ENCODE data around the gene RPL26. TPM values are rescaled to one million over a fixed set of nuclear protein-coding genes. Genes with fewer than 3 reads are reported as not detected.

The RPL26 gene
- total RNA-seq (1,000 to 10,000 TPM in 3 of 4 donors, 100 to 1,000 TPM in 1; 912 to 1,167 (median 1,065) TPM), polyA plus RNA-seq (2,058 TPM)
- long read RNA-seq, donor 1, transcript RPL26-214 (4 exons, 528 nt): major isoform, 159 of 170 reads
- long read RNA-seq, donor 1, transcript RPL26-209 (4 exons, 870 nt): minor isoform, 8 of 170 reads
- long read RNA-seq, donor 1, partial matches to known transcripts: 2 of 170 reads
- long read RNA-seq, donor 1, other reads (novel, unspliced or antisense): 0 of 170 reads
- long read RNA-seq, donor 2, transcript RPL26-214 (4 exons, 528 nt): major isoform, 217 of 231 reads
- long read RNA-seq, donor 2, partial matches to known transcripts: 4 of 231 reads
- long read RNA-seq, donor 2, other reads (novel, unspliced or antisense): 4 of 231 reads
- long read RNA-seq, donor 3, transcript RPL26-214 (4 exons, 528 nt): major isoform, 100 of 115 reads
- long read RNA-seq, donor 3, partial matches to known transcripts: 3 of 115 reads
- long read RNA-seq, donor 3, other reads (novel, unspliced or antisense): 4 of 115 reads
- long read RNA-seq, donor 4, transcript RPL26-214 (4 exons, 528 nt): major isoform, 167 of 178 reads
- long read RNA-seq, donor 4, partial matches to known transcripts: 5 of 178 reads
- long read RNA-seq, donor 4, other reads (novel, unspliced or antisense): 1 of 178 reads

- H3K27me3 ChIP-seq (ENCODE audit: control insufficient read depth, insufficient read depth): no peaks in the 10 kb centered on the region
- intact Hi-C loops (cut with DNase I): no loop called here
- H3K4me3 ChIP-seq (ENCODE audit: low read length): peak within 1 kb of the TSS; percentile 47
- peak within 1 kb of the TSS; percentile 73 for H3K27ac ChIP-seq (ENCODE audit: low read length)
- H3K9me3 ChIP-seq (ENCODE audit: control insufficient read depth, low read length): no peaks in the 10 kb centered on the region
- peak; percentile 95 to 98 (median 97) for DNase-seq
- ATAC-seq: peak; percentile 94 to 96
- peaks cover 6% of the 10 kb centered on the region for H3K4me1 ChIP-seq (ENCODE audit: control insufficient read depth, insufficient read depth, low read length)
- under 1% methylated on average over 55 of the region's 55 CpGs for WGBS
Measured at GRCh38 chr17:8383143-8383822, at the start of gene RPL26. Gene RPL26 (minus strand): TSS chr17:8383193. CDS start chr17:8382310, 883 bp downstream.

- H3K4me1 ChIP-seq (ENCODE audit: control insufficient read depth, insufficient read depth, low read length): no peaks in the 10 kb centered on the region
- intact Hi-C loops (cut with DNase I): no loop called here
- DNase-seq (peak; percentile 87 to 91 (median 90)), ATAC-seq (peak; percentile 55 to 77)
- no peak overlapping the region for H3K4me3 ChIP-seq (ENCODE audit: low read length)
- no peaks in the 10 kb centered on the region for H3K27me3 ChIP-seq (ENCODE audit: control insufficient read depth, insufficient read depth)
- no peaks in the 10 kb centered on the region for H3K9me3 ChIP-seq (ENCODE audit: control insufficient read depth, low read length)
- peak overlapping the region; percentile 80 for H3K27ac ChIP-seq (ENCODE audit: low read length)
- WGBS: 31% methylated on average over 7 of the region's 7 CpGs
Measured at GRCh38 chr17:8430966-8431365, 48.0 kb upstream of the RPL26 start.

DNA sequence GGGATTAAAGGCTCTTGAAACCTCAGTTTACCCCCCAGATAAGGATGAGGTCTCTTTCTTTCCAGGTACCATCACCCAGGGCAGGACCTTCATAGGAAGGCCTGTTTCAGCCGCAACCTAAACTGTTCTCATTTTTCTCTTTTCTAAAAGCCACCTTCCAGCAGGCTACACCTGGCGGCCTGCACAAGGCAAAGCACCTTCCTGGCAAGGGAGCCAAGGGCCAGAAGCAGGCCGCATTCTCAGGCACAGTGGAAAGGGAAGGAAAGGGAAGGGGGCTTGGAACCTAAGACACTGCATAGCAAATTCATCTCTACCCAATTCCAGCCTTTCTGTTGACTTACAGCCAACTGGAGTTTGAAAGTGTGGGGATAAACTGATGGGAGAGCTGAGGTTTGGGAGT lies 43.8 kb upstream of the RPL26 start:
- no peak overlapping the region for H3K4me3 ChIP-seq (ENCODE audit: low read length)
- H3K27ac ChIP-seq (ENCODE audit: low read length): no peak overlapping the region
- intact Hi-C loops (cut with DNase I): no loop called here
- no peaks in the 10 kb centered on the region for H3K9me3 ChIP-seq (ENCODE audit: control insufficient read depth, low read length)
- DNase-seq (no peak), ATAC-seq (no peak)
- H3K4me1 ChIP-seq (ENCODE audit: control insufficient read depth, insufficient read depth, low read length): no peaks in the 10 kb centered on the region
- no peaks in the 10 kb centered on the region for H3K27me3 ChIP-seq (ENCODE audit: control insufficient read depth, insufficient read depth)
- WGBS: 95% methylated on average over 3 of the region's 3 CpGs

GRCh38 chr17:8426094-8426720 lies 43.2 kb upstream of the RPL26 start:
- intact Hi-C loops (cut with DNase I): no loop called here
- DNase-seq: no peak
- WGBS: 63% methylated on average over 6 of the region's 6 CpGs

DNA sequence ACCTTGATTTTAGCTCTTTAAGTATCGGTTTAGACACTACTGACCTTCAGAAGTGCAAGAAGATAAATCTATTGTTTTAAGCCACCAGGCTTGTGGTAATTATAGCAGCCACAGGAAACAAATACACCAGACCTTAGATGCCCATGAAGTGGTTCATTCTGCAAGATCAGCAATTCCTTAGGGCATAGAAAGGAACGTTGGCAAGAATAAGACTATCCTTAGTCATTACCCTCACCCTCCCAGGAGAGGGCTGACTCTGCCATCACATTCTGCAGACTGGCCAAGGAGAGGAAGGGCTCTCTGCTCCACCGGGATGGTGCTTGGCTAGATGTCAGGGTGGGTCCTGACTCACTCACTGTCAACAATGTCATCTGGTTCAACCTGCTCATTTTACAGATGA lies 38.6 kb upstream of the RPL26 start:
- H3K27ac ChIP-seq (ENCODE audit: low read length): no peak overlapping the region

More at GRCh38 chr17:8426094-8426720, 43.2 kb upstream of the RPL26 start:
- ATAC-seq: no peak
- no peak overlapping the region for H3K27ac ChIP-seq (ENCODE audit: low read length)
- no peaks in the 10 kb centered on the region for H3K9me3 ChIP-seq (ENCODE audit: control insufficient read depth, low read length)
- no peaks in the 10 kb centered on the region for H3K27me3 ChIP-seq (ENCODE audit: control insufficient read depth, insufficient read depth)
- H3K4me3 ChIP-seq (ENCODE audit: low read length): no peak overlapping the region
- no peaks in the 10 kb centered on the region for H3K4me1 ChIP-seq (ENCODE audit: control insufficient read depth, insufficient read depth, low read length)

DNA sequence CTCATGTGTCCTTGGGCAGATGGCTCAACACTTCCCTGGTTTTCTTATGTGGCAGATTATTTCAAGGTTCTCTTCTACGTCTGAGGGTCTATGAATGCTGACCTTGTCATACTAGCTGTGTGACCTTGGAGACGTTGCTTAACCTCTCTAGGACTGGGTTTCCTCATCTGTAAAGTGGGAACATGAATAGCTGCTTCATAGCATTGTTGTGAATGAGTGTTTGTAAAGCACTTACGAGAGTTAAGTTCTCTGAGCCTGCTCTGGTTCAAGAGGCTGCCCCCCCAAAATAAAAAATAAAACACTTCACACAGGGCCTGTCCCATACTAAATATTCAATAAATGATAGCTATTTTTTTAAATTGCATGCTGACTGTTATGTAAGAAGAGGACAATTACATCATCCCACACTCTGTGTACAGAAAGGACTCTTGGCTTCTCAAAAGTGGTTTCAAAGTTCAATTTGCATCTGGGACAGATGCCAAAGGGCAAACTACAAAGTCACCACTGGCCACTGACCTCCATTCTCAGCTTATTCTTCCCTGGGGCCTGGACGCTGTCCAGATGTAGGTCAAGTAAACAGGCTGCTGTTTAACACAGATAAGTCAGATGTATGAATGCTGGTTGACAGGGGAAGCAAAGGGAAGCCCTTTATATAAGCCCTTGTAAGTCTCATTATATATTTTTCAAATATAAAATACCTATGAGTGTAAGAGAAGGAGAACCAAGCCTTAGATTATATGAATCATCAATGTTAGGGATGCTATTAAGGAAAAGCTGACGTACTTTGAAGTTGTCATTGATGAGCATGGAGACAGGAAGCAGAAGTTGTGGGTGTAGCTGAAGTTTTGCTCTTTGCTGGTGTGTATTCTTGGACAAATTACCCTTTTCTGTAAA lies 37.3 kb upstream of the RPL26 start:
- 29% methylated on average over 5 of the region's 5 CpGs for WGBS
- ATAC-seq (peak; percentile 87 to 90), DNase-seq (peak; percentile 67 to 79 (median 68))
- Histone ChIP-seq H3K4me3 (ENCODE audit: low read length) (no peak overlapping the region), H3K27me3 (ENCODE audit: control insufficient read depth, insufficient read depth) (no peaks in the 10 kb centered on the region), H3K4me1 (ENCODE audit: control insufficient read depth, insufficient read depth, low read length) (peaks cover 5% of the 10 kb centered on the region), H3K27ac (ENCODE audit: low read length) (peak overlapping the region; percentile 84), H3K9me3 (ENCODE audit: control insufficient read depth, low read length) (no peaks in the 10 kb centered on the region)
- intact Hi-C loops (cut with DNase I): no loop called here

More for the DNA sequence above, 38.6 kb upstream of the RPL26 start:
- 49% methylated on average over 3 of the region's 3 CpGs for WGBS
- Histone ChIP-seq H3K4me3 (ENCODE audit: low read length) (no peak overlapping the region), H3K4me1 (ENCODE audit: control insufficient read depth, insufficient read depth, low read length) (peaks cover 5% of the 10 kb centered on the region), H3K9me3 (ENCODE audit: control insufficient read depth, low read length) (no peaks in the 10 kb centered on the region), H3K27me3 (ENCODE audit: control insufficient read depth, insufficient read depth) (no peaks in the 10 kb centered on the region)
- ATAC-seq (no peak), DNase-seq (peak in 1 of 3 donors; percentile 22)
- intact Hi-C loops (cut with DNase I): no loop called here

GRCh38 chr17:8419305-8419704 lies 36.3 kb upstream of the RPL26 start:
- DNase-seq (no peak), ATAC-seq (no peak)
- no peak overlapping the region for H3K4me3 ChIP-seq (ENCODE audit: low read length)
- H3K4me1 ChIP-seq (ENCODE audit: control insufficient read depth, insufficient read depth, low read length): peaks cover 5% of the 10 kb centered on the region
- intact Hi-C loops (cut with DNase I): loop anchor here in 2 of 4 donors (10.0 kb wide), 2 partner anchors 335 to 365 kb away; partner anchors contain the start of gene SPDYE4 (in 1 of the 2)
- no peak overlapping the region for H3K27ac ChIP-seq (ENCODE audit: low read length)
- no peaks in the 10 kb centered on the region for H3K27me3 ChIP-seq (ENCODE audit: control insufficient read depth, insufficient read depth)
- H3K9me3 ChIP-seq (ENCODE audit: control insufficient read depth, low read length): no peaks in the 10 kb centered on the region
- WGBS: 52% methylated on average over 1 of the region's 1 CpG

GRCh38 chr17:8418471-8418870 lies 35.5 kb upstream of the RPL26 start:
- intact Hi-C loops (cut with DNase I): loop anchor here in 2 of 4 donors (10.0 kb wide), 2 partner anchors 336 to 366 kb away; partner anchors contain the start of gene SPDYE4 (in 1 of the 2)
- Histone ChIP-seq H3K27ac (ENCODE audit: low read length) (no peak overlapping the region), H3K27me3 (ENCODE audit: control insufficient read depth, insufficient read depth) (no peaks in the 10 kb centered on the region), H3K4me1 (ENCODE audit: control insufficient read depth, insufficient read depth, low read length) (peaks cover 5% of the 10 kb centered on the region), H3K9me3 (ENCODE audit: control insufficient read depth, low read length) (no peaks in the 10 kb centered on the region), H3K4me3 (ENCODE audit: low read length) (no peak overlapping the region)
- 58% methylated on average over 1 of the region's 1 CpG for WGBS
- no peak for ATAC-seq
- no peak for DNase-seq

GRCh38 chr17:8417806-8418205 lies 34.8 kb upstream of the RPL26 start:
- ATAC-seq: no peak
- Histone ChIP-seq H3K4me1 (ENCODE audit: control insufficient read depth, insufficient read depth, low read length) (peaks cover 5% of the 10 kb centered on the region), H3K9me3 (ENCODE audit: control insufficient read depth, low read length) (no peaks in the 10 kb centered on the region), H3K4me3 (ENCODE audit: low read length) (no peak overlapping the region), H3K27ac (ENCODE audit: low read length) (no peak overlapping the region), H3K27me3 (ENCODE audit: control insufficient read depth, insufficient read depth) (no peaks in the 10 kb centered on the region)
- no peak for DNase-seq
- WGBS: 88% methylated on average over 4 of the region's 4 CpGs
- intact Hi-C loops (cut with DNase I): loop anchor here in 2 of 4 donors (10.0 kb wide), 2 partner anchors 337 to 367 kb away; partner anchors contain the start of gene SPDYE4 (in 1 of the 2)

GRCh38 chr17:8413938-8414337 lies 30.9 kb upstream of the RPL26 start:
- H3K27ac ChIP-seq (ENCODE audit: low read length): no peak overlapping the region
- intact Hi-C loops (cut with DNase I): loop anchor here in 3 of 4 donors (5.0 to 10.0 kb wide), 4 partner anchors 333 to 373 kb away; partner anchors contain the start of gene SPDYE4 (in 1 of the 3)

More at GRCh38 chr17:8413938-8414337, 30.9 kb upstream of the RPL26 start:
- Histone ChIP-seq H3K9me3 (ENCODE audit: control insufficient read depth, low read length) (no peaks in the 10 kb centered on the region), H3K27me3 (ENCODE audit: control insufficient read depth, insufficient read depth) (no peaks in the 10 kb centered on the region), H3K4me3 (ENCODE audit: low read length) (no peak overlapping the region), H3K4me1 (ENCODE audit: control insufficient read depth, insufficient read depth, low read length) (no peaks in the 10 kb centered on the region)
- no peak for DNase-seq
- no peak for ATAC-seq

Data from right cardiac atrium (tissue), 5 donors.